ENCODE results near the gene GGNBP2.

The GGNBP2 gene

GRCh38 chr17:36547776-36548175 is 3.1 kb downstream of the GGNBP2 start:
- no peak for DNase-seq (ENCODE audit: extremely low read depth in 1 of 2, low read depth in 1 of 2)

- no peak for DNase-seq (ENCODE audit: extremely low read depth in 1 of 2, low read depth in 1 of 2)
Observed at GRCh38 chr17:36550491-36551417, 6.0 kb downstream of the GGNBP2 start.

GRCh38 chr17:36553459-36553858 is 8.7 kb downstream of the GGNBP2 start:
- no peak for DNase-seq (ENCODE audit: extremely low read depth in 1 of 2, low read depth in 1 of 2)

GRCh38 chr17:36566081-36566480 is 21.4 kb downstream of the GGNBP2 start:
- no peak for DNase-seq (ENCODE audit: extremely low read depth in 1 of 2, low read depth in 1 of 2)

GRCh38 chr17:36575028-36575427 is 30.3 kb downstream of the GGNBP2 start:
- DNase-seq (ENCODE audit: extremely low read depth in 1 of 2, low read depth in 1 of 2), result no peak

GRCh38 chr17:36576793-36577192 is 32.1 kb downstream of the GGNBP2 start:
- no peak for DNase-seq (ENCODE audit: extremely low read depth in 1 of 2, low read depth in 1 of 2)

- DNase-seq (ENCODE audit: extremely low read depth in 1 of 2, low read depth in 1 of 2), result no peak
Observed at GRCh38 chr17:36578671-36579070, 34.0 kb downstream of the GGNBP2 start.

GRCh38 chr17:36583787-36584186 is 39.1 kb downstream of the GGNBP2 start:
- no peak for DNase-seq (ENCODE audit: extremely low read depth in 1 of 2, low read depth in 1 of 2)

GRCh38 chr17:36586138-36586537 is 41.4 kb downstream of the GGNBP2 start:
- DNase-seq (ENCODE audit: extremely low read depth in 1 of 2, low read depth in 1 of 2), result no peak

- DNase-seq (ENCODE audit: extremely low read depth in 1 of 2, low read depth in 1 of 2), result no peak
Observed at GRCh38 chr17:36590082-36590481, 45.4 kb downstream of the GGNBP2 start.

GRCh38 chr17:36591434-36592315 is 47.0 kb downstream of the GGNBP2 start, which contains the start of gene DHRS11:
Gene DHRS11, plus strand, starts transcription at chr17:36591879. Its CDS starts 131 bp downstream, at chr17:36592010.
- DNase-seq (ENCODE audit: extremely low read depth in 1 of 2, low read depth in 1 of 2), result peak in 1 of 2 donors; percentile 67

GRCh38 chr17:36592316-36592715 is 47.6 kb downstream of the GGNBP2 start:
- no peak for DNase-seq (ENCODE audit: extremely low read depth in 1 of 2, low read depth in 1 of 2)

GRCh38 chr17:36592716-36593321 is 48.1 kb downstream of the GGNBP2 start:
- no peak for DNase-seq (ENCODE audit: extremely low read depth in 1 of 2, low read depth in 1 of 2)

GRCh38 chr17:36593656-36594316 is 49.1 kb downstream of the GGNBP2 start:
- DNase-seq (ENCODE audit: extremely low read depth in 1 of 2, low read depth in 1 of 2), result no peak

- no peak for DNase-seq (ENCODE audit: extremely low read depth in 1 of 2, low read depth in 1 of 2)
Observed at GRCh38 chr17:36594626-36595401, 50.1 kb downstream of the GGNBP2 start.

- no peak for DNase-seq (ENCODE audit: extremely low read depth in 1 of 2, low read depth in 1 of 2)
Observed at GRCh38 chr17:36597226-36597625, 52.5 kb downstream of the GGNBP2 start.

- no peak for DNase-seq (ENCODE audit: extremely low read depth in 1 of 2, low read depth in 1 of 2)
Observed at GRCh38 chr17:36597866-36598777, 53.4 kb downstream of the GGNBP2 start.

GRCh38 chr17:36598951-36599401 is 54.3 kb downstream of the GGNBP2 start:
- DNase-seq (ENCODE audit: extremely low read depth in 1 of 2, low read depth in 1 of 2), result no peak
